ENCODE results near the gene LDLRAD4.

DNA sequence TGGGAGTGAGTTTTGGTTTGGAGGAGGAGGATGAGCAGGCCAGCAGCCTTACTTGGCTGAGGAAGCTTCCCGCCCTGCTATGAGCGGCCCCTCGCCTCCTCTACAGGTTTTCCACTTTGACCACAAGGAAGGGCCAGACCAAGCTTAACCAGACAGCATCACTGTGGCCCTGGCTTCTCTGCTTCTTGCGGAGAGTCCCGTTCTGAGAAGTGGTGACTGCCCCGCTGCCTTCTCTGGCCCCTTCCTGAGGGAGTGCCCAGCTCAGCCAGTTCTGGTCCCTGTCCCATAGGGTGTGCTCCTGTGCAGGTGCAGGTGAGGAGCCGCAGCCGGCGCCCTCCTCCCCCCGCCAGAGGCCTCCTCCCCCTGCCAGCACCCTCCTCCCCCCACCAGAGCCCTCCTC lies 406.8 kb downstream of the LDLRAD4 start:
- TF ChIP-seq, protein P1, sequence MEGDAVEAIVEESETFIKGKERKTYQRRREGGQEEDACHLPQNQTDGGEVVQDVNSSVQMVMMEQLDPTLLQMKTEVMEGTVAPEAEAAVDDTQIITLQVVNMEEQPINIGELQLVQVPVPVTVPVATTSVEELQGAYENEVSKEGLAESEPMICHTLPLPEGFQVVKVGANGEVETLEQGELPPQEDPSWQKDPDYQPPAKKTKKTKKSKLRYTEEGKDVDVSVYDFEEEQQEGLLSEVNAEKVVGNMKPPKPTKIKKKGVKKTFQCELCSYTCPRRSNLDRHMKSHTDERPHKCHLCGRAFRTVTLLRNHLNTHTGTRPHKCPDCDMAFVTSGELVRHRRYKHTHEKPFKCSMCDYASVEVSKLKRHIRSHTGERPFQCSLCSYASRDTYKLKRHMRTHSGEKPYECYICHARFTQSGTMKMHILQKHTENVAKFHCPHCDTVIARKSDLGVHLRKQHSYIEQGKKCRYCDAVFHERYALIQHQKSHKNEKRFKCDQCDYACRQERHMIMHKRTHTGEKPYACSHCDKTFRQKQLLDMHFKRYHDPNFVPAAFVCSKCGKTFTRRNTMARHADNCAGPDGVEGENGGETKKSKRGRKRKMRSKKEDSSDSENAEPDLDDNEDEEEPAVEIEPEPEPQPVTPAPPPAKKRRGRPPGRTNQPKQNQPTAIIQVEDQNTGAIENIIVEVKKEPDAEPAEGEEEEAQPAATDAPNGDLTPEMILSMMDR (conservative IDR thresholded peaks at IDR 0.05; ENCODE audit: low read depth, low read length) = no peak
- no peak for TF ChIP-seq EZH2phosphoT487 (IDR thresholded peaks at IDR 0.05; ENCODE audit: borderline replicate concordance, low read length)
- TF ChIP-seq EZH2 (IDR thresholded peaks at IDR 0.05; ENCODE audit: low read length, unreplicated experiment) = no peak
